HepG2 (cell line): ENCODE results near the gene LUZP1. TPM values are rescaled to one million over a fixed set of nuclear protein-coding genes. Genes with fewer than 3 reads are reported as not detected.
A peak's percentile ranks its signal among the peaks of the same experiment; 100 is the strongest.

ENCODE experiments used
- ATAC-seq: fragments of 200-7000 bp; cut with Tn5 transposase; 3 replicates; pipeline ENCODE4 v1.9.1; 2020; ENCODE audit warnings: mild to moderate bottlenecking, moderate library complexity
- BruUV-seq: library from RNA; stranded (reverse); fragments of 400-500 nt; replicated peaks from 2 replicates; lab custom pipeline; 2021; lab: Mats Ljungman, UMichigan
- CTCF ChIA-PET: fragments of 300-600 bp; formaldehyde crosslinking; extraction: SDS; loops from one replicate; lab custom pipeline; 2021; ENCODE audit warnings: low total read pairs, inconsistent platforms, low intra/inter-chr PET ratio; lab: Yijun Ruan, JAX
- POLR2A ChIA-PET: fragments of 350-600 bp; sonication (Branson Sonifier 250); formaldehyde crosslinking; loops from one replicate; lab custom pipeline; 2020; ENCODE audit warnings: antibody characterized with exemption, inconsistent platforms; lab: Yijun Ruan, JAX
- DNase-seq: peaks from one replicate; pipeline ENCODE4 v3.0.0-alpha.2; 2015; ENCODE audit warnings: low spot score
- FAIRE-seq: peaks from 3 replicates; lab custom pipeline; 2011; peaks lifted over from hg19 to GRCh38; lab: Jason Lieb, UNC
- H2AFZ ChIP-seq: one replicate; pipeline ENCODE4 v1.6.1; 2011; ENCODE audit warnings: low read length, inconsistent platforms
- H3K27ac ChIP-seq: fragments of 300-600 bp; 3 replicates; pipeline ENCODE4 v1.8.0; 2011; ENCODE audit warnings: mixed run types, mild to moderate bottlenecking, mixed read lengths, low read length, inconsistent platforms; ENCODE audit not compliant: insufficient read depth; ENCODE audit errors: extremely low read length
- H3K27me3 ChIP-seq, 2 experiments: fragments of 200-600 bp in 1 of 2; 2 replicates in 1 of 2; 3 replicates in 1 of 2; pipeline versions ENCODE4 v1.6.0 to v1.8.0; 2011; ENCODE audit warnings: low read length in 2 of 2, mild to moderate bottlenecking in 2 of 2, moderate library complexity in 2 of 2, inconsistent platforms in 1 of 2; ENCODE audit not compliant: insufficient read depth in 2 of 2, control insufficient read depth in 1 of 2
- H3K36me3 ChIP-seq, 2 experiments: fragments of 200-600 bp in 1 of 2; replicated peaks in 1 of 2; 2 replicates in 1 of 2; 3 replicates in 1 of 2; pipeline versions ENCODE4 v1.5.1 to v1.8.0; 2011; ENCODE audit warnings: low read length in 2 of 2, inconsistent platforms in 1 of 2; ENCODE audit not compliant: insufficient read depth in 2 of 2, control insufficient read depth in 1 of 2
- H3K4me1 ChIP-seq: 2 replicates; pipeline ENCODE4 v1.5.1; 2012; ENCODE audit warnings: low read length, inconsistent platforms; ENCODE audit not compliant: insufficient read depth
- H3K4me2 ChIP-seq: 2 replicates; pipeline ENCODE4 v1.6.0; 2011; ENCODE audit warnings: low read depth, low read length, inconsistent platforms
- H3K4me3 ChIP-seq, 3 experiments: fragments of 200-600 bp in 1 of 3; sonication (generic), shearing (Covaris generic) in 1 of 3; replicated peaks in 1 of 3; 2 replicates each; pipeline ENCODE4 v1.5.1; 2011 to 2016; ENCODE audit warnings: low read length in 3 of 3, inconsistent platforms in 2 of 3, low read depth in 2 of 3, mild to moderate bottlenecking in 2 of 3, control low read depth in 1 of 3, mixed read lengths in 1 of 3; ENCODE audit not compliant: insufficient read depth in 1 of 3
- H3K79me2 ChIP-seq: one replicate; pipeline ENCODE4 v1.6.1; 2011; ENCODE audit warnings: low read length, inconsistent platforms; ENCODE audit not compliant: insufficient read depth
- H3K9ac ChIP-seq: 2 replicates; pipeline ENCODE4 v1.6.0; 2011; ENCODE audit warnings: mild to moderate bottlenecking, low read depth, low read length, inconsistent platforms; ENCODE audit not compliant: insufficient read depth
- H3K9me3 ChIP-seq: 2 replicates; pipeline ENCODE4 v1.5.1; 2012; ENCODE audit warnings: mild to moderate bottlenecking, low read length
- H4K20me1 ChIP-seq: 2 replicates; pipeline ENCODE4 v1.6.0; 2011; ENCODE audit warnings: inconsistent platforms, mild to moderate bottlenecking, low read length, moderate library complexity; ENCODE audit not compliant: insufficient read depth
- AGO2 ChIP-seq: fragments of 200-400 bp; formaldehyde crosslinking; optimal IDR thresholded peaks from 2 replicates; pipeline ENCODE3; 2017; ENCODE audit warnings: mild to moderate bottlenecking, low read depth, low read length, moderate library complexity
- ATF7-NPFF ChIP-seq: sonication (generic); formaldehyde crosslinking; IDR thresholded peaks from 2 replicates; pipeline ENCODE4 v1.8.1; 2023; ENCODE audit warnings: mild to moderate bottlenecking, low read depth, missing genetic modification reagents, moderate library complexity
- BCL6 ChIP-seq: IDR thresholded peaks from 2 replicates; pipeline ENCODE4 v1.6.1; 2016; ENCODE audit warnings: missing genetic modification reagents, missing compliant biosample characterization
- CEBPB ChIP-seq: IDR thresholded peaks from 2 replicates; pipeline ENCODE4 v1.6.1; 2011; ENCODE audit warnings: low read depth, low read length, improper control_type of control experiment, borderline replicate concordance
- EED ChIP-seq: sonication (generic); formaldehyde crosslinking; IDR thresholded peaks from 2 replicates; pipeline ENCODE4 v1.5.0; 2020; ENCODE audit warnings: mild to moderate bottlenecking, missing genetic modification reagents
- HDAC1 ChIP-seq: sonication (generic); formaldehyde crosslinking; IDR thresholded peaks from 2 replicates; pipeline ENCODE4 v1.5.1; 2020; ENCODE audit warnings: mild to moderate bottlenecking, missing genetic modification reagents
- MXI1 ChIP-seq: IDR thresholded peaks from 3 replicates; pipeline ENCODE4 v1.6.1; 2012; ENCODE audit warnings: low read depth, low read length, inconsistent platforms, borderline replicate concordance
- RARG ChIP-seq: sonication (generic); formaldehyde crosslinking; IDR thresholded peaks from 2 replicates; pipeline ENCODE4 v1.4.0; 2020; ENCODE audit warnings: low read depth, mild to moderate bottlenecking, missing genetic modification reagents
- RBM22 ChIP-seq: fragments of 200-400 bp; formaldehyde crosslinking; optimal IDR thresholded peaks from 2 replicates; pipeline ENCODE3; 2017; ENCODE audit warnings: mild to moderate bottlenecking, low read length, moderate library complexity
- RFXANK ChIP-seq: IDR thresholded peaks from 2 replicates; pipeline ENCODE4 v1.6.1; 2016
- TOE1 ChIP-seq: sonication (generic); formaldehyde crosslinking; IDR thresholded peaks from 2 replicates; pipeline ENCODE4 v1.4.0; 2020; ENCODE audit warnings: mild to moderate bottlenecking, missing genetic modification reagents
- ZBTB42 ChIP-seq: sonication (generic); formaldehyde crosslinking; IDR thresholded peaks from 2 replicates; pipeline ENCODE4 v1.5.0; 2020; ENCODE audit warnings: mild to moderate bottlenecking, missing genetic modification reagents
- ZNF652 ChIP-seq: IDR thresholded peaks from 2 replicates; pipeline ENCODE4 v1.6.1; 2016; ENCODE audit warnings: low read depth, borderline replicate concordance
- WGBS: methylation state at CpG from one replicate; pipeline ENCODE4 v1.1.6; 2017; ENCODE audit warnings: low lambda C conversion rate; 5-methylcytosine and 5-hydroxymethylcytosine counted together
- in situ Hi-C: cut with HindIII; loops from 2 replicates; pipeline ENCODE4 v1.10.0; 2017; ENCODE audit warnings: low pct_unique_long_range_greater_than_20kb; ENCODE audit not compliant: extremely low pct_ligation_motif_present
- intact Hi-C: fragments of 100-400 bp; cut with micrococcal nuclease; formaldehyde crosslinking; loops from one replicate; pipeline ENCODE4 v1.10.0; 2022; ENCODE audit not compliant: unreplicated experiment
- polyA plus RNA-seq, 8 experiments: library from polyadenylated mRNA; depleted of rRNA in 3 of 8; stranded (reverse) in 7 of 8; unstranded in 1 of 8; fragments of >200 nt; fragmentation: Illumina TruSeq in 4 of 8; extraction: Trizol in 4 of 8; gene quantifications; 2 replicates each; pipeline versions ENCODE4 v1.2.1 to v1.2.3, GENCODE V29; 2011 to 2016; ENCODE audit warnings: low read depth in 4 of 8, missing spikeins in 1 of 8, mixed read lengths in 1 of 8; ENCODE audit not compliant: insufficient read depth in 1 of 8
- total RNA-seq, 5 experiments: library from RNA; depleted of rRNA; stranded (reverse); fragments of >200 nt; fragmentation: Illumina TruSeq; extraction: Trizol; gene quantifications; 2 replicates each; pipeline ENCODE4 v1.2.3, GENCODE V29; 2016; ENCODE audit warnings: low read depth in 1 of 5
- TF ChIP-seq, protein P1 (sequence below): sonication (generic); formaldehyde crosslinking; IDR thresholded peaks from 2 replicates; pipeline ENCODE4 v1.4.0; 2020; ENCODE audit warnings: low read depth, mild to moderate bottlenecking, missing genetic modification reagents

LUZP1 gene
- total and polyA plus RNA-seq, 2 of the 13 experiments (the other 11 are each of a cell fraction or from before 2014, with no cell fraction given), result 6.9 to 12.7 TPM

DNA sequence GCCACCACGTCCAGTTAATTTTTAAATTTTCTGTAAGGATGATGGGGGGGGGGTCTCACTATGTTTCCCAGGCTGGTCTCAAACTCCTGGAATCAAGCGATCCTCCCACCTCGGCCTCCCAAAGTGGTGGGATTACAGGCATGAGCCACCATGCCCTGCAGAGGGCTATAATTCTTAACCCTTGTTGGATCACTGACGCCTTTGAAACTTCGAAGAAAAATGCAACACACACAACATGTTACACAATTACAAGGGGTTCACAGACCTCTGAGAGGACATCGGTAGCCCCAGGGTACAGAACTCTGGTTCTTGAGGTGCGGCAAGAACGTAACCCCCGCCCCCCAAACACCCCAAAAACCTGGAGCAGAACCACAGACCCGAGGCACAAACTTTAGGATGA, 8.4 kb upstream of the LUZP1 start:
- POLR2A ChIA-PET, result no interaction called here
- DNase-seq, result no peak
- WGBS, result 3% methylated on average over 3 of the region's 10 CpGs
- Histone ChIP-seq H2AFZ (no peak overlapping the region), H3K79me2 (no peaks in the 10 kb centered on the region), H3K4me2 (peak overlapping the region; percentile 98), H3K9me3 (no peaks in the 10 kb centered on the region), H3K27me3 (peaks cover 0 to 8% of the 10 kb centered on the region in 2 experiments; a peak in 2 of 5 replicates), H3K27ac (no peak overlapping the region), H3K36me3 (no peaks in the 10 kb centered on the region), H3K9ac (peak overlapping the region; percentile 70; the same call in 1 of the 2 replicates), H3K4me3 (peak overlapping the region; percentile 64 to 84 (median 75)), H4K20me1 (no peaks in the 10 kb centered on the region), H3K4me1 (peaks cover 54% of the 10 kb centered on the region)
- no peak for TF ChIP-seq RBM22
- TF ChIP-seq ZNF652 (CRISPR knock-in tag), result peak; percentile 63
- TF ChIP-seq TOE1 (CRISPR knock-in tag), result no peak
- 0 out of 2 replicates have a peak, but pooled peaks have one; percentile 1 for TF ChIP-seq HDAC1 (CRISPR knock-in tag)
- TF ChIP-seq RARG, result no peak
- no peak for TF ChIP-seq ATF7-NPFF (CRISPR knock-in tag)
- TF ChIP-seq CEBPB, result peak; percentile 45; the same call in 1 of the 2 replicates
- TF ChIP-seq, protein P1, sequence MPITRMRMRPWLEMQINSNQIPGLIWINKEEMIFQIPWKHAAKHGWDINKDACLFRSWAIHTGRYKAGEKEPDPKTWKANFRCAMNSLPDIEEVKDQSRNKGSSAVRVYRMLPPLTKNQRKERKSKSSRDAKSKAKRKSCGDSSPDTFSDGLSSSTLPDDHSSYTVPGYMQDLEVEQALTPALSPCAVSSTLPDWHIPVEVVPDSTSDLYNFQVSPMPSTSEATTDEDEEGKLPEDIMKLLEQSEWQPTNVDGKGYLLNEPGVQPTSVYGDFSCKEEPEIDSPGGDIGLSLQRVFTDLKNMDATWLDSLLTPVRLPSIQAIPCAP (CRISPR knock-in tag), result 0 out of 2 replicates have a peak, but pooled peaks have one; percentile 10
- TF ChIP-seq ZBTB42 (CRISPR knock-in tag), result no peak
- no peak for TF ChIP-seq MXI1
- no peak for TF ChIP-seq EED
- no peak for TF ChIP-seq AGO2
- TF ChIP-seq BCL6 (CRISPR knock-in tag), result 0 out of 2 replicates have a peak, but pooled peaks have one; percentile 27
- no peak for TF ChIP-seq RFXANK (CRISPR knock-in tag)
- intact Hi-C loops (no loop called here), in situ Hi-C loops (no loop called here)
- BruUV-seq, result no TSS peak
- ATAC-seq, result peak; percentile 14; the same call in 2 of the 3 replicates
- no peak for FAIRE-seq
- CTCF ChIA-PET, result interaction anchor here (3.1 kb wide), 1 partner anchor 78 kb away, joined by 17 read pairs; no protein-coding TSS in a partner anchor
